Measurements from ENCODE around the gene CLSTN2. TPM values are rescaled to one million over a fixed set of nuclear protein-coding genes. Genes with fewer than 3 reads are reported as not detected.

Gene CLSTN2
- total and polyA plus RNA-seq, 10 donors, result 0.02 to 0.22 (median 0.13) TPM; not detected in 1

DNA sequence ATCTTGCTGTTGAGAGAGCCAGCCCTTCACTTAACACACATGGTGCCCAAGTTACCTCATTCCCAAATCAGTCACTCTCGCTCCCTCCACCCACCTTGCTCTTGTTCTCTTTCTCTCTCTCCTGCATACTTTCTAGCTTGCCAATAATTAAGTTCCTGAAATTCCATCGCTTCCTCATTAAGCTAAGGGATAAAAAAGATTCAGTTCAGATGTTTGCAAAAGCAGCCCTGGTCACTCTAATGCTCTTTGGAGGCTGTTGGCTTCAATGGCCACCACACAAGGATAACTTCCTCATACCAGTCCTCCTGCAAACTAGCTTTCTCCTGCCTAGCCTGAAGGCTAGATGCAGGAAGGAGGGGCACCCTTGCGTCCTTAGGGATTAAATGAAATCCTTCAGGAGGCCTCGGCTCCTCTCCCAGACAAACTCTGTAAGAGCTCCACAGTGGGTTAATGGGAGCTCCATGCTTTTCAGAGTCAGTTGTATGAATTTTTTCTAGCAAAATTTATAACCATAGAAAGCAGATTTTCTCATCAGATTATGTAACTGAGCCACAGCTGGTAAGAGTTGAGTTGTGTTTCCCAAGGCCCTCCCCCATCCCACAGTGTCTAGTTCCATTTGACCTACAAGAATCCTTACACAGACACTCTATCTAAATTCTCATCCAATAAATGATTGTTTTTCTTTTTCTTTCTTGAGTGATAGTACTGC is 566.2 kb downstream of the CLSTN2 start:
- no peaks in the 10 kb centered on the region for H3K9me3 ChIP-seq
- 71 to 82% (median 77%) methylated on average over 4 of the region's 4 CpGs for WGBS, 5 donors
- no peaks in the 10 kb centered on the region for H3K4me1 ChIP-seq
- H3K36me3 ChIP-seq, result no peaks in the 10 kb centered on the region
- intact Hi-C loops (cut with DNase I; ENCODE audit: low total_unique reads), result no loop called here
- H3K27me3 ChIP-seq (replicated peaks in 1 of 7), result no peaks in the 10 kb centered on the region
- no peak overlapping the region for H3K4me3 ChIP-seq
- TF ChIP-seq, protein P1, sequence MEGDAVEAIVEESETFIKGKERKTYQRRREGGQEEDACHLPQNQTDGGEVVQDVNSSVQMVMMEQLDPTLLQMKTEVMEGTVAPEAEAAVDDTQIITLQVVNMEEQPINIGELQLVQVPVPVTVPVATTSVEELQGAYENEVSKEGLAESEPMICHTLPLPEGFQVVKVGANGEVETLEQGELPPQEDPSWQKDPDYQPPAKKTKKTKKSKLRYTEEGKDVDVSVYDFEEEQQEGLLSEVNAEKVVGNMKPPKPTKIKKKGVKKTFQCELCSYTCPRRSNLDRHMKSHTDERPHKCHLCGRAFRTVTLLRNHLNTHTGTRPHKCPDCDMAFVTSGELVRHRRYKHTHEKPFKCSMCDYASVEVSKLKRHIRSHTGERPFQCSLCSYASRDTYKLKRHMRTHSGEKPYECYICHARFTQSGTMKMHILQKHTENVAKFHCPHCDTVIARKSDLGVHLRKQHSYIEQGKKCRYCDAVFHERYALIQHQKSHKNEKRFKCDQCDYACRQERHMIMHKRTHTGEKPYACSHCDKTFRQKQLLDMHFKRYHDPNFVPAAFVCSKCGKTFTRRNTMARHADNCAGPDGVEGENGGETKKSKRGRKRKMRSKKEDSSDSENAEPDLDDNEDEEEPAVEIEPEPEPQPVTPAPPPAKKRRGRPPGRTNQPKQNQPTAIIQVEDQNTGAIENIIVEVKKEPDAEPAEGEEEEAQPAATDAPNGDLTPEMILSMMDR (IDR thresholded peaks at IDR 0.05 in 8 of 11, conservative IDR thresholded peaks at IDR 0.05 in 3 of 11), result no peak
- TF ChIP-seq POLR2AphosphoS5 (IDR thresholded peaks at IDR 0.05) (no peak), POLR2A (IDR thresholded peaks at IDR 0.05) (no peak)
- no peak for DNase-seq
- H3K27ac ChIP-seq, result no peak overlapping the region

DNA sequence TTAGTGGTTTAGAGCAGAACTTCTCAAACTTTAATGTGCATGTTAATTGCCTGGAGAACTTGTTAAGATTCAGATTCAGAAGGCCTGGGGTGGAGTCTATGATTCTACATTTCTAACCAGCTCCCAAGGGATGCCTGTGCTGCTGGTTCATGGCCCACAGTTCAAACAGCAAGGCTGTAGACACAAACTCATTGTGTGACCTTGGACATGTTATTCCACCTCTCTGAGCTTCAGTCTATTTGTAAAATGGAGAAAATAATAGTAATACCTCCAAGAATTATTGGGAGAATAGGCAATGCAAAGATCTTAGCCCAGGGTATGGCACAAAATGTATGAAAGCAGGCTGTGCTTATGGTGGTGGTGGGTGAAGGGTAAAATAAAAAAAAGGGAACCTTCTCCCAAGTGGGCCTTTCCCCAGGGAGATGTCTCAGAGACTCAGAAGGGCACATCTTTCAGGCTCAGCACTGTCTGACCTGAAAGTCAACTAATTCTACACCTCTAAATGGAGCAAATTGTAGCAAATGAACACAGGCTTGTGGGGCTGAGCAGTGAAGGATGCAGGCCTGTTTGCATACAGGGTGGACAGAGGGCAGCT is 566.9 kb downstream of the CLSTN2 start:
- Histone ChIP-seq H3K4me1 (no peaks in the 10 kb centered on the region), H3K4me3 (no peak overlapping the region), H3K27me3 (replicated peaks in 1 of 7) (no peaks in the 10 kb centered on the region), H3K27ac (no peak overlapping the region), H3K9me3 (no peaks in the 10 kb centered on the region), H3K36me3 (no peaks in the 10 kb centered on the region)
- TF ChIP-seq, protein P1 (IDR thresholded peaks at IDR 0.05 in 8 of 11, conservative IDR thresholded peaks at IDR 0.05 in 3 of 11), result no peak
- TF ChIP-seq POLR2A (IDR thresholded peaks at IDR 0.05) (no peak), POLR2AphosphoS5 (IDR thresholded peaks at IDR 0.05) (no peak)
- no peak for DNase-seq
- intact Hi-C loops (cut with DNase I; ENCODE audit: low total_unique reads), result no loop called here

DNA sequence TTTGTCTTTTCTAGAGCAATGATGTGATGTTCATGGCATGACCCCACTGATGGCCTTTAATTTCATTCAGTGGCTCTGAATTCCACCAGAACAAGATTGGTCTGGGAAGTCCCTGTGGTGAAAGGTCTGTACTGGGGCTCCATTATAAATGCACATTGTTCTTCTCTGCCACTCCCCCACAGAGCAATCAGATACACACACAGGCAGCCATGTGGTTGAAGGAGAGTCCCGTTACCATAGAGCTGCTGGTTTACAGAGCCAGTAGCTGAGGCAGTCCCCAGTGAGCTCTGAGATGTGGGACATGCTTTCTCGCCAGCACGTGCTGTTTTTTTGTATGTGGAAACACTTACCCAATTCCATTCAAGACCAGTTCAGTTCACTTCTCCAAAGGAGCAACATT is 570.2 kb downstream of the CLSTN2 start:
- Histone ChIP-seq H3K4me1 (no peaks in the 10 kb centered on the region), H3K27me3 (replicated peaks in 1 of 7) (peaks cover 0 to 2% (median 0%) of the 10 kb centered on the region in 7 donors), H3K9me3 (no peaks in the 10 kb centered on the region), H3K4me3 (no peak overlapping the region), H3K27ac (no peak overlapping the region), H3K36me3 (no peaks in the 10 kb centered on the region)
- 31 to 48% (median 46%) methylated on average over 3 of the region's 3 CpGs for WGBS, 5 donors
- DNase-seq, result no peak
- intact Hi-C loops (cut with DNase I; ENCODE audit: low total_unique reads), result no loop called here
- no peak for TF ChIP-seq POLR2A (IDR thresholded peaks at IDR 0.05)
- TF ChIP-seq POLR2AphosphoS5 (IDR thresholded peaks at IDR 0.05), result no peak
- TF ChIP-seq, protein P1 (IDR thresholded peaks at IDR 0.05 in 8 of 11, conservative IDR thresholded peaks at IDR 0.05 in 3 of 11), result no peak

DNA sequence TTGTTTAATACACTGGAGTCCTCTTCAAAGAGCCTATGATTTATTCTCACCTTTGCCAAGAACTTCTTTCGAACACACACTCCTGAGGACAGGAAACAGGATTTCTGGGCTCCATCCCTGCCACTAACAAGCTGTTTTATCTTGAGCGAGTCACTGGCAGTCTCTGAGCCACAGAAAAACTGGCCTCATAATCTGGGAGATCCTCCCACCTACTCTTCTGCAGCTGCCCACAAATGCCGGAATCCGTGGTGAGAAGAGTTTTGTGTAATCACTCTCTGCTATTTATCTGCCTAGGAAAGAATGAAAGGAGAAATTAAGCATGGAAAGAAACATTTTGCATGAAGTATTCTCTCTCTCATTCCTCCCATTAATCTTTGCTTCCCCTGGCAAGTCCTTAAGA is 570.9 kb downstream of the CLSTN2 start:
- intact Hi-C loops (cut with DNase I; ENCODE audit: low total_unique reads), result no loop called here

More for the DNA sequence above, 570.9 kb downstream of the CLSTN2 start:
- Histone ChIP-seq H3K36me3 (no peaks in the 10 kb centered on the region), H3K27me3 (replicated peaks in 1 of 7) (peaks cover 0 to 2% (median 0%) of the 10 kb centered on the region in 7 donors), H3K9me3 (no peaks in the 10 kb centered on the region), H3K4me1 (no peaks in the 10 kb centered on the region), H3K27ac (no peak overlapping the region), H3K4me3 (no peak overlapping the region)
- TF ChIP-seq POLR2AphosphoS5 (IDR thresholded peaks at IDR 0.05) (no peak), POLR2A (IDR thresholded peaks at IDR 0.05) (no peak)
- TF ChIP-seq, protein P1 (IDR thresholded peaks at IDR 0.05 in 8 of 11, conservative IDR thresholded peaks at IDR 0.05 in 3 of 11), result no peak
- 57 to 75% (median 68%) methylated on average over 4 of the region's 4 CpGs for WGBS, 5 donors
- no peak for DNase-seq
